Hematopoietic multipotent progenitor cell (in vitro differentiated cells): ENCODE results near the gene RIOK1. TPM values are rescaled to one million over a fixed set of nuclear protein-coding genes. Genes with fewer than 3 reads are reported as not detected.
"Not testable (repeated sequence)": the region's sequence is repeated elsewhere in the genome, so short reads cannot be mapped to it uniquely, and the experiment has no call there.

Source experiments
- DNase-seq, 3 donors: peaks; one replicate each; pipeline ENCODE4 v3.0.0-alpha.2; 2011 to 2015; ENCODE audit warnings: low read depth in 2 of 3, low spot score in 2 of 3
- total RNA-seq: library from RNA; depleted of rRNA; stranded (reverse); fragments of >200 nt; gene quantifications from one replicate; pipeline ENCODE4 v1.2.3, GENCODE V29; 2012

The RIOK1 gene
- 16.2 TPM for total RNA-seq

GRCh38 chr6:7389451-7390225, at the start of gene RIOK1, which contains the start of gene CAGE1:
TSS of gene RIOK1 (plus strand) at chr6:7389808. CDS start at chr6:7390003, 195 bp downstream.
TSS of gene CAGE1 (minus strand) at chr6:7389742. CDS start at chr6:7387173, 2,569 bp downstream.
- peak; percentile 86 to 98 (median 97) for DNase-seq

GRCh38 chr6:7341271-7341670, 48.3 kb upstream of the RIOK1 start:
- no peak for DNase-seq

GRCh38 chr6:7341989-7342742, 47.4 kb upstream of the RIOK1 start:
- peak in 2 of 3 donors; percentile 12 for DNase-seq

- DNase-seq = no peak
These were observed 45.8 kb upstream of the RIOK1 start for GRCh38 chr6:7343546-7344475.

GRCh38 chr6:7344773-7345450, 44.7 kb upstream of the RIOK1 start:
- not testable (repeated sequence) for DNase-seq

GRCh38 chr6:7347551-7347997, 42.0 kb upstream of the RIOK1 start:
- not testable (repeated sequence) for DNase-seq

GRCh38 chr6:7350591-7350990, 39.0 kb upstream of the RIOK1 start:
- DNase-seq = not testable (repeated sequence)

- not testable (repeated sequence) for DNase-seq
These were observed 37.7 kb upstream of the RIOK1 start for GRCh38 chr6:7351916-7352315.

- DNase-seq = no peak
These were observed 22.2 kb upstream of the RIOK1 start for GRCh38 chr6:7367408-7367807.

GRCh38 chr6:7373739-7374138, 15.9 kb upstream of the RIOK1 start:
- no peak for DNase-seq

- no peak for DNase-seq
These were observed 11.6 kb upstream of the RIOK1 start for GRCh38 chr6:7377961-7378360.

- no peak for DNase-seq
These were observed 10.9 kb upstream of the RIOK1 start for GRCh38 chr6:7378740-7379139.

GRCh38 chr6:7381092-7381491, 8.5 kb upstream of the RIOK1 start:
- DNase-seq = no peak

GRCh38 chr6:7389162-7389450, 502 bp upstream of the RIOK1 start:
- DNase-seq = no peak

GRCh38 chr6:7390226-7390878, 744 bp downstream of the RIOK1 start:
- DNase-seq = peak in 1 of 3 donors; percentile 34

GRCh38 chr6:7391151-7391550, 1.5 kb downstream of the RIOK1 start:
- DNase-seq = no peak

- no peak for DNase-seq
These were observed 2.8 kb downstream of the RIOK1 start for GRCh38 chr6:7392402-7392801.

GRCh38 chr6:7401075-7401474, 11.5 kb downstream of the RIOK1 start:
- DNase-seq = no peak

GRCh38 chr6:7402716-7403115, 13.1 kb downstream of the RIOK1 start:
- DNase-seq = no peak

GRCh38 chr6:7404546-7404945, 14.9 kb downstream of the RIOK1 start:
- no peak for DNase-seq
